CD4-positive, alpha-beta memory T cell (primary cell): ENCODE measurements around the gene MICU1. TPM values are rescaled to one million over a fixed set of nuclear protein-coding genes. Genes with fewer than 3 reads are reported as not detected.

Source experiments
- CTCF ChIA-PET: fragments of 350-600 bp; sonication (Branson Sonifier 250); formaldehyde crosslinking; loops from one replicate; lab custom pipeline; 2021; ENCODE audit warnings: inconsistent platforms; ENCODE audit not compliant: partially characterized antibody; lab: Charles Lee
- POLR2A ChIA-PET: fragments of 350-600 bp; sonication (Branson Sonifier 250); formaldehyde crosslinking; loops from one replicate; lab custom pipeline; 2021; ENCODE audit not compliant: partially characterized antibody; lab: Charles Lee
- DNase-seq, 5 donors: peaks; one replicate each; pipeline versions ENCODE4 v3.0.0 to v3.0.0-alpha.2; 2020 to 2022; ENCODE audit warnings: mixed read lengths in 1 of 5
- H3K27ac ChIP-seq: one replicate; pipeline ENCODE4 v1.7.0; 2013; ENCODE audit warnings: low read depth, low read length
- H3K27me3 ChIP-seq: 2 replicates; pipeline ENCODE4 v1.7.0; 2013; ENCODE audit warnings: mild to moderate bottlenecking, low read length, moderate library complexity; ENCODE audit not compliant: insufficient read depth
- H3K36me3 ChIP-seq: 2 replicates; pipeline ENCODE4 v1.7.0; 2013; ENCODE audit warnings: mild to moderate bottlenecking, low read length, moderate library complexity; ENCODE audit not compliant: insufficient read depth
- H3K4me1 ChIP-seq: 2 replicates; pipeline ENCODE4 v1.7.0; 2013; ENCODE audit warnings: mild to moderate bottlenecking, low read length, moderate library complexity; ENCODE audit not compliant: insufficient read depth
- H3K4me3 ChIP-seq, 2 donors: one replicate each; pipeline ENCODE4 v1.7.0; 2013; ENCODE audit warnings: low read length in 2 of 2, mild to moderate bottlenecking in 1 of 2
- H3K9me3 ChIP-seq, 2 donors: one replicate each; pipeline ENCODE4 v1.7.0; 2013; ENCODE audit warnings: low read length in 2 of 2, control low read depth in 1 of 2; ENCODE audit not compliant: control insufficient read depth in 1 of 2
- H3K27ac Mint-ChIP-seq, 7 donors: one replicate each; pipeline ENCODE4 v1.8.0; 2020 to 2021; ENCODE audit warnings: mixed read lengths in 7 of 7, mild to moderate bottlenecking in 6 of 7, inconsistent platforms in 3 of 7, moderate library complexity in 3 of 7
- H3K27me3 Mint-ChIP-seq, 2 donors: one replicate each; pipeline ENCODE4 v1.8.0; 2020 to 2021; ENCODE audit warnings: mixed read lengths in 2 of 2
- H3K36me3 Mint-ChIP-seq, 2 donors: one replicate each; pipeline ENCODE4 v1.8.0; 2020 to 2021; ENCODE audit warnings: mixed read lengths in 2 of 2, inconsistent platforms in 1 of 2, mild to moderate bottlenecking in 1 of 2
- H3K4me1 Mint-ChIP-seq, 4 donors: one replicate each; pipeline ENCODE4 v1.8.0; 2020 to 2021; ENCODE audit warnings: mixed read lengths in 4 of 4, mild to moderate bottlenecking in 1 of 4
- H3K4me3 Mint-ChIP-seq, 8 donors: one replicate each; pipeline ENCODE4 v1.8.0; 2020 to 2021; ENCODE audit warnings: mixed read lengths in 8 of 8, mild to moderate bottlenecking in 7 of 8, moderate library complexity in 6 of 8, inconsistent platforms in 3 of 8
- H3K9me3 Mint-ChIP-seq, 8 donors: one replicate each; pipeline ENCODE4 v1.8.0; 2020 to 2021; ENCODE audit warnings: mixed read lengths in 8 of 8, mild to moderate bottlenecking in 5 of 8, inconsistent platforms in 3 of 8, moderate library complexity in 1 of 8
- intact Hi-C: fragments of 100-400 bp; cut with micrococcal nuclease; formaldehyde crosslinking; loops from one replicate; pipeline ENCODE4 v1.15.1; 2023
- polyA plus RNA-seq, 2 donors: library from polyadenylated mRNA; unstranded; fragments of 300-500 nt; fragmentation: Illumina TruSeq; gene quantifications; one replicate each; pipeline ENCODE4 v1.2.3, GENCODE V29; 2021
- total RNA-seq, 2 experiments: library from RNA; stranded (reverse); gene quantifications; one replicate each; pipeline ENCODE4 v1.2.3, GENCODE V29; 2021

MICU1 gene
- total and polyA plus RNA-seq, 4 experiments from 2014 or later: 24.9 to 30.4 (median 27.1) TPM

GRCh38 chr10:72335394-72336258, 290.3 kb downstream of the MICU1 start:
- CTCF ChIA-PET: interaction anchor here (0.6 to 12.9 kb wide), 17 partner anchors 8 to 439 kb away, joined by 3 to 196 read pairs (median 17); partner anchors contain the start of genes ANAPC16, ASCC1 and DDIT4
- H3K27me3 Mint-ChIP-seq: no peaks in the 10 kb centered on the region
- H3K36me3 Mint-ChIP-seq: peaks cover 3 to 24% of the 10 kb centered on the region in 2 donors
- Histone ChIP-seq H3K27me3 (no peaks in the 10 kb centered on the region), H3K27ac (peak overlapping the region; percentile 76), H3K36me3 (peaks cover 17% of the 10 kb centered on the region), H3K4me1 (peaks cover 74% of the 10 kb centered on the region), H3K9me3 (no peaks in the 10 kb centered on the region), H3K4me3 (peak overlapping the region in 1 of 2 donors; percentile 38)
- DNase-seq: peak in 4 of 5 donors; percentile 66 to 73 (median 71)
- H3K9me3 Mint-ChIP-seq: no peaks in the 10 kb centered on the region
- intact Hi-C loops: loop anchor here (1.0 to 2.0 kb wide), 5 partner anchors 16 to 120 kb away; no protein-coding TSS in a partner anchor
- H3K4me3 Mint-ChIP-seq: peak overlapping the region; percentile 6 to 92 (median 74)
- peaks cover 40 to 78% (median 65%) of the 10 kb centered on the region in 4 donors for H3K4me1 Mint-ChIP-seq
- POLR2A ChIA-PET: interaction anchor here (0.7 to 10.0 kb wide), 26 partner anchors 9 to 485 kb away, joined by 3 to 125 read pairs (median 5); partner anchors contain the start of genes ANAPC16, ASCC1, DDIT4 and DNAJB12
- H3K27ac Mint-ChIP-seq: peak overlapping the region; percentile 95 to 98 (median 97)

DNA sequence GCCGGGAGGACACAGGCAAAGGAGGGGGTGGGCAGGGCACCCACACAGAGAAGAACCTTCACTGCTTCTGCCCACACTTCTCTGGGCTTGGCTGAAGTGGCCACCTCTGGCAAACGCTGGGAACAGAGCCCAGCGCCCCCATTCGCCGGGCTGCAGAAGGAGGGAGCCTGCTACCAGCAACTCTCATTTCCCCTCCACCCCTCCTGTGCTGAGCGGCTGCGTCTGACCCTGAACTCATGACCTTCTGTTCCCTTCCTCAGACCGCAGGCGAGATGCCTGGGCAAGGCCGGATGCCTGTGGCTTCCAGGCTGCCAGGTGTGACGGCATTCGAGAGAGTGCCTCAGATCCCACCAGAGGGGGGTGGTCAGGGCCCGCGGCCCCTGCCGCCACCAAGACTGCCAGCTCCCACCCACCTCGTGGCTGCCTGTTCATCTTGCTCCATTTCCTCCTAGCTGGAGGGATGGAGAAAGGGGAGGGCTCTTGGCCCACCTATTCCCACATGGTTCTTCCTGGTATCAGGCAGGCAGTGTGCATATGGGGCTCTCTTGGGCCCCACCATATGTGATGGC, 291.0 kb downstream of the MICU1 start:
- H3K36me3 ChIP-seq: peaks cover 14% of the 10 kb centered on the region
- no peaks in the 10 kb centered on the region for H3K27me3 Mint-ChIP-seq
- peak overlapping the region; percentile 95 to 98 (median 97) for H3K27ac Mint-ChIP-seq
- H3K9me3 Mint-ChIP-seq: no peaks in the 10 kb centered on the region
- DNase-seq: peak; percentile 94 to 96 (median 95)
- peak overlapping the region; percentile 76 for H3K27ac ChIP-seq
- intact Hi-C loops: loop anchor here (1.0 kb wide), 4 partner anchors 16 to 120 kb away; no protein-coding TSS in a partner anchor
- peaks cover 3 to 20% of the 10 kb centered on the region in 2 donors for H3K36me3 Mint-ChIP-seq
- no peaks in the 10 kb centered on the region for H3K27me3 ChIP-seq
- peaks cover 75% of the 10 kb centered on the region for H3K4me1 ChIP-seq
- H3K4me3 Mint-ChIP-seq: peak overlapping the region in 7 of 8 donors; percentile 41 to 92 (median 75)
- peak overlapping the region in 1 of 2 donors; percentile 41 for H3K4me3 ChIP-seq
- H3K9me3 ChIP-seq: no peaks in the 10 kb centered on the region
- ChIA-PET POLR2A (interaction anchor here (0.7 to 10.0 kb wide), 23 partner anchors 8 to 484 kb away, joined by 3 to 125 read pairs (median 5); partner anchors contain the start of genes ANAPC16, ASCC1, DDIT4 and DNAJB12), CTCF (interaction anchor here (1.0 to 12.9 kb wide), 17 partner anchors 8 to 438 kb away, joined by 3 to 196 read pairs (median 6); partner anchors contain the start of genes ANAPC16, ASCC1 and DDIT4)
- H3K4me1 Mint-ChIP-seq: peaks cover 44 to 81% (median 69%) of the 10 kb centered on the region in 4 donors

DNA sequence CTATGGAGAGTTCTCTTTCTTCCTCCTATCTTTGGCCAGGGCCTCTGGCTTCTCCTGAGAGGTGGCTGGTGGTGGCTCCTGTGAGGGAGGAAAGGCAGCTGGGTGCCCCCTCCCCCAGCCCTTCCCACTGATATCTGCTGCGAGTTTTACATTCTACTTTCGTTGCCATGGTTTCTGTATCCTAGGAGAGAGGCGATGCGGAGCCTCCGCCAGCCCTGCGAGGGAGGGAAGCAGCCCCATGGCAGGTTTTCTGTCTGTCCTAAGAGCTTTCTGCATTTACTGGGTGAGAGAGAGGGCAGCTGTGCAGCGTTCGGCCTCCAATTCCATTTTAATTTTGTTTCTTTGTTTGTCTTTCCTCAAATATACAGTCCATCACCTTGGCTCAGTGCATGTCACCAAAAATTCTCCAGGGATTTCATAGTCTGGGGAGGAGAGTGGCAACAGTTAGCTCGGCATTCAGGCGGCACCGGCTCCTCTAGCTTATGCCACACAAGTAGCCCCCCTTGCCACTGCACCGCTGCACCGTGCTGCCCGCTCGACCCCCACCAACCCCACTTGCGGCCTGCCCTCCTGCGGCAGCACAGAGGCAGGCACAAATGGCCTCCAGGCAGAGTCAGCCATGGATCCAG, 291.6 kb downstream of the MICU1 start:
- Mint-ChIP-seq H3K36me3 (peaks cover 3 to 20% of the 10 kb centered on the region in 2 donors), H3K4me1 (peaks cover 49 to 87% (median 74%) of the 10 kb centered on the region in 4 donors), H3K27ac (peak overlapping the region; percentile 95 to 98 (median 97)), H3K27me3 (no peaks in the 10 kb centered on the region), H3K9me3 (no peaks in the 10 kb centered on the region), H3K4me3 (peak overlapping the region in 7 of 8 donors; percentile 41 to 92 (median 75))
- H3K4me1 ChIP-seq: peaks cover 81% of the 10 kb centered on the region
- H3K9me3 ChIP-seq: no peaks in the 10 kb centered on the region
- H3K27me3 ChIP-seq: no peaks in the 10 kb centered on the region
- ChIA-PET POLR2A (interaction anchor here (0.8 to 10.0 kb wide), 20 partner anchors 8 to 484 kb away, joined by 3 to 125 read pairs (median 7); partner anchors contain the start of genes ANAPC16, ASCC1, DDIT4 and DNAJB12), CTCF (interaction anchor here (0.6 to 12.9 kb wide), 16 partner anchors 7 to 437 kb away, joined by 3 to 196 read pairs (median 5); partner anchors contain the start of genes ANAPC16, ASCC1 and DDIT4)
- DNase-seq: no peak
- peak overlapping the region in 1 of 2 donors; percentile 41 for H3K4me3 ChIP-seq
- intact Hi-C loops: no loop called here
- H3K27ac ChIP-seq: peak overlapping the region; percentile 76
- H3K36me3 ChIP-seq: peaks cover 14% of the 10 kb centered on the region

- intact Hi-C loops: no loop called here
- Mint-ChIP-seq H3K27me3 (no peaks in the 10 kb centered on the region), H3K4me3 (peak overlapping the region in 6 of 8 donors; percentile 13 to 71 (median 42)), H3K27ac (peak overlapping the region; percentile 95 to 98 (median 97)), H3K4me1 (peaks cover 52 to 93% (median 79%) of the 10 kb centered on the region in 4 donors), H3K36me3 (peaks cover 3 to 20% of the 10 kb centered on the region in 2 donors), H3K9me3 (no peaks in the 10 kb centered on the region)
- ChIA-PET CTCF (interaction anchor here (0.6 to 12.9 kb wide), 16 partner anchors 9 to 285 kb away, joined by 3 to 196 read pairs (median 4); partner anchors contain the start of gene DDIT4), POLR2A (interaction anchor here (0.6 to 10.0 kb wide), 12 partner anchors 8 to 246 kb away, joined by 3 to 125 read pairs (median 25); partner anchors contain the start of genes ANAPC16, ASCC1, DDIT4 and SPOCK2)
- Histone ChIP-seq H3K4me1 (peaks cover 91% of the 10 kb centered on the region), H3K4me3 (no peak overlapping the region), H3K27me3 (no peaks in the 10 kb centered on the region), H3K27ac (peak overlapping the region; percentile 32), H3K9me3 (no peaks in the 10 kb centered on the region), H3K36me3 (peaks cover 11% of the 10 kb centered on the region)
- no peak for DNase-seq
Measured at GRCh38 chr10:72333112-72334015, 292.5 kb downstream of the MICU1 start.

DNA sequence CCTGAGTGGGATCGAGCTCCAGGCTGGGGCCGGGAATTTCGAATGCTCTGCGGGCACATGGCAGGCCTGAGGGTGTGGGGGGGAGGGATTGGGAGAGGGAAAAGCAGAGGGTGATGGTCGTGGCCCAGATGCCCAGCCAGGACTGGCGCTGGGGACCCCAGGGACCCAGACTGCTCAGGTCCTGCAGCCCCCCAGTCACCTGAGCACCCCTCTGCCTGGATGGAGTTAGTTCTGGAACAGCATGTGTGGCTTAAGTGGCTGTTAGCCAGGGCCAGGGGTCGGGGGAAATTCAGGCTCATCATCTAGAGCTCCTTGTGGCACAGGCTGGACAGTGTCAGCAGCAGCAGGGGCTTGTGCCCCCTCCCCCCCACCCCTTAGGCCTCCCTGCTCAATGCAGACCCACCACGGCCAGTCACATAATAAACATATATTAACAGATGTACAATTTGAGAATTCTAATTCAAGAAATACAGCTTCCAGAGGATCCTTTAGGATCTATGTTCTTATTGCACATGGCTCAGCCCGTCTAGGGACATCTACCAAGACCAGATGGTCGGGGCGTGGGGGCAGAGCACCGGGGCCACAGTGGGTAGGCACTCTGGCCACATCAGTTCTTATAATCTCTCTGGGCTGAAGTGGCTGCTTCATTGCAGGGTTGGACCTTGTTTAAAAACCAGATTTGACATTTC, 293.3 kb downstream of the MICU1 start:
- ChIA-PET CTCF (interaction anchor here (1.1 to 11.6 kb wide), 12 partner anchors 11 to 436 kb away, joined by 3 to 168 read pairs (median 5); partner anchors contain the start of gene DDIT4), POLR2A (interaction anchor here (0.9 to 10.0 kb wide), 18 partner anchors 9 to 249 kb away, joined by 3 to 125 read pairs (median 7); partner anchors contain the start of genes ANAPC16, ASCC1, DDIT4 and DNAJB12)
- no peak for DNase-seq
- Mint-ChIP-seq H3K27me3 (no peaks in the 10 kb centered on the region), H3K36me3 (peaks cover 3 to 14% of the 10 kb centered on the region in 2 donors), H3K4me3 (peak overlapping the region in 5 of 8 donors; percentile 34 to 84 (median 58)), H3K27ac (peak overlapping the region; percentile 95 to 98 (median 97)), H3K9me3 (no peaks in the 10 kb centered on the region), H3K4me1 (peaks cover 54 to 98% (median 84%) of the 10 kb centered on the region in 4 donors)
- peaks cover 99% of the 10 kb centered on the region for H3K4me1 ChIP-seq
- peaks cover 3% of the 10 kb centered on the region for H3K36me3 ChIP-seq
- no peaks in the 10 kb centered on the region for H3K9me3 ChIP-seq
- intact Hi-C loops: no loop called here
- H3K27ac ChIP-seq: peak overlapping the region; percentile 48
- H3K4me3 ChIP-seq: no peak overlapping the region
- H3K27me3 ChIP-seq: no peaks in the 10 kb centered on the region
